ENCODE results near the gene IRX2. TPM values are rescaled to one million over a fixed set of nuclear protein-coding genes. Genes with fewer than 3 reads are reported as not detected.

IRX2 gene
- total and polyA plus RNA-seq, 2 donors (not counting 1 experiment from before 2014, with no cell fraction given), result not detected

DNA sequence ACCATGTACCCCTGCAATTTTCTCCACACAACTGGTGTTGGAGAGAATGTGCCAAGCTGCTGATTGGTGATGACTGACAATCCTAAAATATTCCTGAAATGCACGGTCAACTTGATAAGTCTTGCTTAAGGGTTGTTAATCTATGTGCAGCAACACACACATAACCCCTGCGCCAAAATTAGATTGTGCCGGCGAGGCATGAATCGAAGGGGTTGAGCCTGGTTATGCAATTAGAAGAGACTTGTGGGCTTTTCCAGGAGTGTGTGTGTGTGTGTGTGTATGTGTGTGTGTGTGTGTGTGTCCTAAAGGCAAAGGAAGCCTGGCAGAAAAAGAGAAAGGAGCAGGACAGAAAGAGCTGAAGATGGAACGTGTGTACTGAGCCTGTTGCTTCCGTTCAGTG, 22.3 kb downstream of the IRX2 start:
- H3K4me2 ChIP-seq (replicated peaks; ENCODE audit: low read depth, low read length, poor library complexity, severe bottlenecking), result no peak overlapping the region
- H3K4me1 ChIP-seq (ENCODE audit: control insufficient read depth in 2 of 2, insufficient read depth in 2 of 2, low read length in 2 of 2), result no peaks in the 10 kb centered on the region
- H3K9me3 ChIP-seq (ENCODE audit: control extremely low read depth in 1 of 3, control insufficient read depth in 2 of 3, insufficient read depth in 1 of 3, low read length in 2 of 3), result peaks cover 0 to 23% (median 0%) of the 10 kb centered on the region in 3 donors
- intact Hi-C loops (cut with micrococcal nuclease), result no loop called here
- no peaks in the 10 kb centered on the region for H3K4me1 Mint-ChIP-seq
- POLR2A ChIA-PET, result no interaction called here
- H3K36me3 ChIP-seq (replicated peaks in 1 of 2; ENCODE audit: control extremely low read depth in 1 of 2, control insufficient read depth in 1 of 2, extremely low read depth in 1 of 2, insufficient read depth in 2 of 2, low read length in 1 of 2), result no peaks in the 10 kb centered on the region
- no peaks in the 10 kb centered on the region for H3K79me2 ChIP-seq (ENCODE audit: control insufficient read depth, insufficient read depth, low read length)
- DNase-seq (no peak), ATAC-seq (ENCODE audit: low read depth) (no peak)
- H3K9ac ChIP-seq (ENCODE audit: low read length), result no peak overlapping the region
- H3K27ac Mint-ChIP-seq, result no peak overlapping the region
- no peaks in the 10 kb centered on the region for H3K9me3 Mint-ChIP-seq (ENCODE audit: insufficient read depth)
- H3K4me3 ChIP-seq (ENCODE audit: control extremely low read depth in 1 of 5, extremely low read depth in 1 of 5, insufficient read depth in 1 of 5, low read depth in 2 of 5, low read length in 4 of 5), result no peak overlapping the region
- no peak overlapping the region for H3K27ac ChIP-seq (ENCODE audit: low read length in 2 of 2)
- no peak overlapping the region for H3K4me3 Mint-ChIP-seq
- H4K20me1 ChIP-seq (ENCODE audit: control insufficient read depth, insufficient read depth, low read length, poor library complexity, severe bottlenecking), result no peaks in the 10 kb centered on the region
- CTCF ChIA-PET, result no interaction called here
- no peaks in the 10 kb centered on the region for H3K27me3 ChIP-seq (replicated peaks in 1 of 4; ENCODE audit: control extremely low read depth in 1 of 4, control insufficient read depth in 3 of 4, insufficient read depth in 4 of 4, low read length in 3 of 4)
- H3K27me3 Mint-ChIP-seq, result peaks cover 6% of the 10 kb centered on the region
- TF ChIP-seq, protein P1, sequence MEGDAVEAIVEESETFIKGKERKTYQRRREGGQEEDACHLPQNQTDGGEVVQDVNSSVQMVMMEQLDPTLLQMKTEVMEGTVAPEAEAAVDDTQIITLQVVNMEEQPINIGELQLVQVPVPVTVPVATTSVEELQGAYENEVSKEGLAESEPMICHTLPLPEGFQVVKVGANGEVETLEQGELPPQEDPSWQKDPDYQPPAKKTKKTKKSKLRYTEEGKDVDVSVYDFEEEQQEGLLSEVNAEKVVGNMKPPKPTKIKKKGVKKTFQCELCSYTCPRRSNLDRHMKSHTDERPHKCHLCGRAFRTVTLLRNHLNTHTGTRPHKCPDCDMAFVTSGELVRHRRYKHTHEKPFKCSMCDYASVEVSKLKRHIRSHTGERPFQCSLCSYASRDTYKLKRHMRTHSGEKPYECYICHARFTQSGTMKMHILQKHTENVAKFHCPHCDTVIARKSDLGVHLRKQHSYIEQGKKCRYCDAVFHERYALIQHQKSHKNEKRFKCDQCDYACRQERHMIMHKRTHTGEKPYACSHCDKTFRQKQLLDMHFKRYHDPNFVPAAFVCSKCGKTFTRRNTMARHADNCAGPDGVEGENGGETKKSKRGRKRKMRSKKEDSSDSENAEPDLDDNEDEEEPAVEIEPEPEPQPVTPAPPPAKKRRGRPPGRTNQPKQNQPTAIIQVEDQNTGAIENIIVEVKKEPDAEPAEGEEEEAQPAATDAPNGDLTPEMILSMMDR (IDR thresholded peaks at IDR 0.05), result no peak
- TF ChIP-seq EZH2 (IDR thresholded peaks at IDR 0.05; ENCODE audit: borderline replicate concordance, insufficient read depth, low read depth, low read length, poor library complexity, severe bottlenecking), result no peak
- 87% methylated on average over 5 of the region's 7 CpGs for whole genome bisulfite sequencing (ENCODE audit: insufficient coverage)
- H2AFZ ChIP-seq (ENCODE audit: insufficient read depth, low read depth, low read length, poor library complexity, severe bottlenecking), result no peak overlapping the region

DNA sequence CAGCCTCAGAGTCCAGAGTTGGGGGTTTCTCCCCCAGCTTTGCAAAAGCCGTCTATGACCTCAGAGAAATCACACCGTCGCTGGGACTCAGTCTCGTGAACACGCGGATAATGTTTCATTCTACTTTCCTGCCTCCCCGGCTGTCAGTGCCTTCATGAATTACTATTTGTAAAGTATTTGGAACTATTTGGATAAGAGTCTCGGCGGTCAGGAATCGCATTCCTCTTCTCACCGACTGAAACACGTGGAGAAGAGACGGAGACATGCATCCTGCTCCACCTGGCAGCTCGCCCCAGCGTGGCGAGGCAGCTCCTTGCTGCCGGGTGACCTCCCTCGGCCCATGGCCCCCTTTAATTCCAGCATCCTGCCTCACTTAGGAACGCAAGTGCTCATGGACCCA, 23.9 kb downstream of the IRX2 start:
- peaks cover under 1% of the 10 kb centered on the region for H3K27me3 Mint-ChIP-seq
- intact Hi-C loops (cut with micrococcal nuclease), result no loop called here

More for the DNA sequence above, 23.9 kb downstream of the IRX2 start:
- no peak overlapping the region for H3K27ac ChIP-seq (ENCODE audit: low read length in 2 of 2)
- no peaks in the 10 kb centered on the region for H3K79me2 ChIP-seq (ENCODE audit: control insufficient read depth, insufficient read depth, low read length)
- no peaks in the 10 kb centered on the region for H3K27me3 ChIP-seq (replicated peaks in 1 of 4; ENCODE audit: control extremely low read depth in 1 of 4, control insufficient read depth in 3 of 4, insufficient read depth in 4 of 4, low read length in 3 of 4)
- ATAC-seq (ENCODE audit: low read depth) (no peak), DNase-seq (no peak)
- H3K36me3 ChIP-seq (replicated peaks in 1 of 2; ENCODE audit: control extremely low read depth in 1 of 2, control insufficient read depth in 1 of 2, extremely low read depth in 1 of 2, insufficient read depth in 2 of 2, low read length in 1 of 2), result no peaks in the 10 kb centered on the region
- ChIA-PET POLR2A (no interaction called here), CTCF (no interaction called here)
- no peak for TF ChIP-seq EZH2 (IDR thresholded peaks at IDR 0.05; ENCODE audit: borderline replicate concordance, insufficient read depth, low read depth, low read length, poor library complexity, severe bottlenecking)
- TF ChIP-seq, protein P1 (IDR thresholded peaks at IDR 0.05), result no peak
- Mint-ChIP-seq H3K4me1 (no peaks in the 10 kb centered on the region), H3K9me3 (ENCODE audit: insufficient read depth) (no peaks in the 10 kb centered on the region), H3K27ac (no peak overlapping the region), H3K4me3 (no peak overlapping the region)
- no peak overlapping the region for H3K4me3 ChIP-seq (ENCODE audit: control extremely low read depth in 1 of 5, extremely low read depth in 1 of 5, insufficient read depth in 1 of 5, low read depth in 2 of 5, low read length in 4 of 5)
- 82% methylated on average over 12 of the region's 19 CpGs for WGBS (ENCODE audit: insufficient coverage)
- H3K4me2 ChIP-seq (replicated peaks; ENCODE audit: low read depth, low read length, poor library complexity, severe bottlenecking), result no peak overlapping the region
- H4K20me1 ChIP-seq (ENCODE audit: control insufficient read depth, insufficient read depth, low read length, poor library complexity, severe bottlenecking), result no peaks in the 10 kb centered on the region
- H2AFZ ChIP-seq (ENCODE audit: insufficient read depth, low read depth, low read length, poor library complexity, severe bottlenecking), result no peak overlapping the region
- no peaks in the 10 kb centered on the region for H3K4me1 ChIP-seq (ENCODE audit: control insufficient read depth in 2 of 2, insufficient read depth in 2 of 2, low read length in 2 of 2)
- peaks cover 0 to 18% (median 0%) of the 10 kb centered on the region in 3 donors for H3K9me3 ChIP-seq (ENCODE audit: control extremely low read depth in 1 of 3, control insufficient read depth in 2 of 3, insufficient read depth in 1 of 3, low read length in 2 of 3)
- H3K9ac ChIP-seq (ENCODE audit: low read length), result no peak overlapping the region
